Transverse colon (tissue), 4 donors: ENCODE results near the gene TNS1. TPM values are rescaled to one million over a fixed set of nuclear protein-coding genes. Genes with fewer than 3 reads are reported as not detected.

Experiments used
- DNase-seq: peaks from one replicate; pipeline ENCODE4 v3.0.0-alpha.2; 2019
- H3K27ac ChIP-seq, 4 donors: fragments of 200-600 bp; sonication (generic); 2 replicates each; pipeline ENCODE4 v1.5.1; 2016 to 2018; ENCODE audit warnings: inconsistent platforms in 4 of 4
- H3K27me3 ChIP-seq: fragments of 200-600 bp; sonication (generic); 2 replicates; pipeline ENCODE4 v1.5.1; 2017; ENCODE audit warnings: inconsistent platforms
- H3K36me3 ChIP-seq, 4 donors: fragments of 200-600 bp; sonication (generic); 2 replicates each; pipeline ENCODE4 v1.5.1; 2017 to 2019; ENCODE audit warnings: inconsistent platforms in 4 of 4
- H3K4me1 ChIP-seq, 4 donors: fragments of 200-600 bp; sonication (generic); 2 replicates each; pipeline ENCODE4 v1.5.1; 2017 to 2020; ENCODE audit warnings: inconsistent platforms in 4 of 4
- H3K4me3 ChIP-seq, 4 donors: fragments of 200-600 bp; sonication (generic); 1 replicate in 1 of 4; 2 replicates in 3 of 4; pipeline versions ENCODE4 v1.5.1 to v1.6.1; 2017 to 2019; ENCODE audit warnings: inconsistent platforms in 4 of 4
- H3K9me3 ChIP-seq, 2 donors: fragments of 200-600 bp; sonication (generic); 2 replicates each; pipeline ENCODE4 v1.5.1; 2017 to 2019; ENCODE audit warnings: inconsistent platforms in 2 of 2
- EP300 ChIP-seq: sonication (generic); formaldehyde crosslinking; IDR thresholded peaks from one replicate; pipeline ENCODE4 v1.6.1; 2017; ENCODE audit warnings: antibody characterized with exemption, low read depth
- POLR2A ChIP-seq: fragments of 450-650 bp; IDR thresholded peaks from one replicate; pipeline ENCODE4 v1.6.1; 2016; ENCODE audit warnings: antibody characterized with exemption, mild to moderate bottlenecking, moderate library complexity
- POLR2AphosphoS5 ChIP-seq, 3 donors: sonication (generic); formaldehyde crosslinking; IDR thresholded peaks; one replicate each; pipeline ENCODE4 v1.6.1; 2016; ENCODE audit warnings: antibody characterized with exemption in 3 of 3
- WGBS, 2 donors: methylation state at CpG; one replicate each; pipeline ENCODE4 v1.1.5; 2018; ENCODE audit warnings: low coverage in 1 of 2; 5-methylcytosine and 5-hydroxymethylcytosine counted together
- in situ Hi-C, 4 donors: fragments of 200-750 bp; cut with MboI; loops; one replicate each; pipeline versions ENCODE4 v1.15.0 to v1.15.1; 2017; ENCODE audit warnings: low sequenced_read_pairs in 3 of 4, low pct_ligation_motif_present in 1 of 4, low pct_unique_long_range_greater_than_20kb in 1 of 4
- intact Hi-C: fragments of 100-400 bp; cut with DNase I; formaldehyde crosslinking; loops from one replicate; pipeline ENCODE4 v1.15.1; 2023; ENCODE audit warnings: low total_unique reads
- total RNA-seq, 4 donors: library from RNA; depleted of rRNA; stranded (reverse); fragments of >200 nt; gene quantifications; one replicate each; pipeline ENCODE4 v1.1.0, GENCODE V29; 2016
- TF ChIP-seq, protein P1 (sequence below), 5 experiments: fragments of 200-600 bp in 3 of 5; fragments of 450-650 bp in 2 of 5; sonication (generic) in 3 of 5; IDR thresholded peaks; 1 replicate in 2 of 5; 2 replicates in 3 of 5; pipeline ENCODE4 v1.5.1; 2016 to 2017; ENCODE audit warnings: antibody characterized with exemption in 5 of 5, inconsistent platforms in 3 of 5, mild to moderate bottlenecking in 2 of 5, moderate library complexity in 1 of 5

TNS1 gene
- total RNA-seq, 4 donors from 2014 or later, result 101 to 487 (median 231) TPM

DNA sequence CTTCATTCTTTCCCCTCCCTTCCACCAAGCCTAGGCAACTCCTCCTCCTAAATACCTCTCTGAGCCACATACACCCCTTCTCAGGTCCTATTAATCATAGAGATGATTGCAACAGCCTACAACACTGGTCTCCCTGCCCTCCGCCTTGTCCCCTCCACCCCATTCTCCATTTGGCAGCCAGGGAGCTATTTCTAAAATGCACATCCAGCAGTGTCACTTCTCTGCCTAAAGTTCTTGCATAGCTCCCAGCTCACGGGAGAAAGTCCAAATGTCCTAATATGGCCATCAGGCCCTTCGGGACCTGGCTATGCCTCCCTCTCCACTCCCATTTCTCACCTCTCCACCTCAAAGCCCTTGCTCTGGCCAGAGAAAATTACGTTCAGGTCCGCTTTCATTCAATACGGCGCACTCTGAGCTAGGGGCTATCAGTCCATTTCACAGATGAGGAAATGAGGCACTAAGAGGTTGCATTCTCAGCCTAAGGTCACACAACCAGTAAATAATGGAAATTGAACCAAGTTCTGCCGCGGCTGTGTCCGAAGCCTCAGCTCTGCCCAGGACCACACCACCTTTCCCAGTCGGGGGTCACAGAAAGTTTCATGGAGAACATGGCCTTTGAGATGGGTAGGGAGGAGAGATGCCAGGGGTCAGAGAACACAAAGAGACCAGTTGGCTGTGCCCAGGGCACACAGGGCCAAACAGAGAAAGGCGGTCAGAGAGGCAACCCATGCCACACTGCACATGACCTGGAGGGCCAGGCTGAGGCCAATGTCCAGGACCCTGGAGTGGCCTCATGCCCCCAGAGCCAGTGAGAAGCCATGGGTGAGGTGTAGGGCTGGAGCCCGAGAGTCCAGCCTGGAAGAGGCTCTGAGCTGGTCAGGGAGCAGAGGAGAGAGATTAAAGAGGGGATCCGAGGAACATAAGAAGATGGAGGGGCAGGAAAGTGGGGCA lies 72.8 kb downstream of the TNS1 start:
- Histone ChIP-seq H3K27ac (peak overlapping the region; percentile 85 to 95 (median 89)), H3K9me3 (no peaks in the 10 kb centered on the region), H3K4me3 (no peak overlapping the region), H3K27me3 (no peaks in the 10 kb centered on the region), H3K36me3 (no peaks in the 10 kb centered on the region), H3K4me1 (peaks cover 45 to 95% (median 67%) of the 10 kb centered on the region in 4 donors)
- in situ Hi-C loops (no loop called here), intact Hi-C loops (loop anchor here (10.0 kb wide), 1 partner anchor 45 kb away; no protein-coding TSS in a partner anchor)
- TF ChIP-seq, protein P1, sequence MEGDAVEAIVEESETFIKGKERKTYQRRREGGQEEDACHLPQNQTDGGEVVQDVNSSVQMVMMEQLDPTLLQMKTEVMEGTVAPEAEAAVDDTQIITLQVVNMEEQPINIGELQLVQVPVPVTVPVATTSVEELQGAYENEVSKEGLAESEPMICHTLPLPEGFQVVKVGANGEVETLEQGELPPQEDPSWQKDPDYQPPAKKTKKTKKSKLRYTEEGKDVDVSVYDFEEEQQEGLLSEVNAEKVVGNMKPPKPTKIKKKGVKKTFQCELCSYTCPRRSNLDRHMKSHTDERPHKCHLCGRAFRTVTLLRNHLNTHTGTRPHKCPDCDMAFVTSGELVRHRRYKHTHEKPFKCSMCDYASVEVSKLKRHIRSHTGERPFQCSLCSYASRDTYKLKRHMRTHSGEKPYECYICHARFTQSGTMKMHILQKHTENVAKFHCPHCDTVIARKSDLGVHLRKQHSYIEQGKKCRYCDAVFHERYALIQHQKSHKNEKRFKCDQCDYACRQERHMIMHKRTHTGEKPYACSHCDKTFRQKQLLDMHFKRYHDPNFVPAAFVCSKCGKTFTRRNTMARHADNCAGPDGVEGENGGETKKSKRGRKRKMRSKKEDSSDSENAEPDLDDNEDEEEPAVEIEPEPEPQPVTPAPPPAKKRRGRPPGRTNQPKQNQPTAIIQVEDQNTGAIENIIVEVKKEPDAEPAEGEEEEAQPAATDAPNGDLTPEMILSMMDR (IDR thresholded peaks at IDR 0.05), result no peak
- TF ChIP-seq POLR2AphosphoS5 (IDR thresholded peaks at IDR 0.05) (peak; percentile 24 to 74 (median 72)), EP300 (peak; percentile 59)
- peak; percentile 54 for DNase-seq
- WGBS, 2 donors, result 74 to 82% methylated on average over 8 to 14 of the region's 14 CpGs

DNA sequence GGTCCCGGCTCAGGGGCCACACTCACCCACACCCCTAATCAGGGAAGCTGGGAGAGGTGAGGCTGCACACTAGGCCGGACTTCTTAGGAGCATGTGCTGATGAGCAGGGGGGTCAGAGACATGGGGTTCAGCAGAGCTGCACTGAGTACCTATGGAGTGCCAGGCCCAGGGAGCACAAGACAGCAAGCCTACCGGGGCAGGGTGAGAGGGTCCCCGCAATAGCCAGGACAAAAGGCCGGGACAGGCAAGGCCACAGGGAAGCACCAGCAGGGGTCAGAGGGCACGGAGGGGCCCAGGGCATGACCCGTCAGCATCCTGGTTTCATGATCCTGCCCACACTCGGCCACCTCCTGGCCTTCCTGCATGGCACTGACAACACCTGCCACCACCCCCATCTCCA lies 73.5 kb downstream of the TNS1 start:
- WGBS, 2 donors, result 73% methylated on average over 8 of the region's 8 CpGs; no CpG with 5 or more reads in 1 of the 2 donors
- no peak for DNase-seq

DNA sequence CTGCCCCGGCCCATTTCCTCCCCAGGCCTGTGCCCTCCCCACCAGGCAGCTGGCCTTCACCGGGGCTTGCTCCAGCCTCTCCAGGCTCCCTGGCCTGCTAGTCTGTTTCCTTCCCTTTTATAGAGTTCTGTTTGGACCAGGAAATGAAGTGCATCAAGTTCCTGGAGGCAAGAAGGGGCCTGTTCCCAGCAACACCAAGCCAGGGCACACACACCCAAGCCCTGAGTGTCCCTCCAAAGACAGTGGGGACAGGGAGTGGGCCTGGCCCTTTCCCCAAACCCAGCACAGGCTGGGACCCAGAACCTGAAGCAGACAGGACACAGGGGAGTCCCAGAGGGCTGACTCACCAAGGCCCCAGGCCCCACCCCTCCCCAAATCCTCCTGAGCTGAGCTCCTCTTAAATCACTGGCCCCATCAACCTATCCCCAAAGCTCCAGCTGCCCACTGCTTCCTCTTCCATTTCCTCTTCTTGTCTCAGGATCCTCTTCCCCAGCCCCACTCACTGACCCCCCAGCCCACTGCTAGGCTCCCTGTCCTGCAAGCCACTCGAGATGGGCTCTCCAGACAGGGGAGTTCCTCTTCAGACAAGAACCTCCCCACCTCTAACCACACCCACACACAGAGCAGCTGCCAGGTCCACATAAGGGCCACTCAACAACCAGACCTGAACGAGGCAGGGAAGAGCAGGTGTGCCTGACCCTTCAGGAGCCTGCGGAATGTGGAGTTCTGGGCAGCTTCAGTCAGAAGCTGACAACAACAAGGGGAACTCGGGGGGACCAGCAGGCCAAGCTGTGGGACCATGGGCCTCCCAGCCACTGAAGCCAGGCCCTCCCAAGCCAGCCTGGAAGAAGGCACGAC lies 74.2 kb downstream of the TNS1 start:
- peaks cover 40 to 89% (median 56%) of the 10 kb centered on the region in 4 donors for H3K4me1 ChIP-seq

More for the DNA sequence above, 73.5 kb downstream of the TNS1 start:
- Histone ChIP-seq H3K4me3 (no peak overlapping the region), H3K27me3 (no peaks in the 10 kb centered on the region), H3K9me3 (no peaks in the 10 kb centered on the region), H3K36me3 (no peaks in the 10 kb centered on the region), H3K4me1 (peaks cover 45 to 91% (median 63%) of the 10 kb centered on the region in 4 donors), H3K27ac (peak overlapping the region; percentile 85 to 95 (median 89))
- intact Hi-C loops (loop anchor here (10.0 kb wide), 1 partner anchor 46 kb away; no protein-coding TSS in a partner anchor), in situ Hi-C loops (no loop called here)
- TF ChIP-seq EP300 (no peak), POLR2AphosphoS5 (IDR thresholded peaks at IDR 0.05) (no peak), POLR2A (no peak)
- TF ChIP-seq, protein P1 (IDR thresholded peaks at IDR 0.05), result no peak

DNA sequence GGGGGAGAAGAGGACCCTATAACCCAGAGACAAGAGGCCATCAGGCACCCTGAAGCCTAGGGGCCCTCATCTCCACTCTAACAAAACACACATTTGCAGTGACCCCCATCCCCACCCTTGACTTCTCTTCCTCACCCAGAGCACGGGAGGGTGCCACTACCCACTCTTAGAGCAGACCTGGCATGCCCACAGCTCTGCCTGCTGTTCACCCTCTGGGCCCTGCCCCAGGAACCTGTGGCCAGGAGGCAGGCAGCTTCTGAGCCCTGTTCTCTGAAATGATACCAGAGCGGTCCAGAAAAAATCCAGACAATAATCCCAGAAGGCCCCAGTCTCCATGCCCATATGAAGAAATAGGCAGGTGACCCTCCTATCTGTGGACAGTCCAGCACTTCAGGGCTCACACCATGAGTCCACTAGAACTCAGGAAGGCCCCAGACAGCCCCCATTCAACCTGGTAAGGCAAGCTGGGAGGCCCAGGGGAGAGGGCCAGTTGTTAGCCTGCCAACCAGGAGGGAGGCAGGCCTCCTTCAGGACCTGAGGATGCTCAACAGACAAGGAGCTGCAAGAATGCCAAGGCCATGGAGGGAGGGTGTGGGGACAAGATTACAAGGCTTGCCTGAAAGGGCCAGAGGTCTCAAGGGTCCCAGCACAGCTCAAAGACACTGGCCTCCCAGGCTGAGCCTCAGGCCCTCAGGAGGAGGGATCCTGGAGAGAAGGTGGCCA lies 75.0 kb downstream of the TNS1 start:
- intact Hi-C loops, result loop anchor here (10.0 kb wide), 1 partner anchor 47 kb away; no protein-coding TSS in a partner anchor
- Histone ChIP-seq H3K9me3 (no peaks in the 10 kb centered on the region), H3K4me3 (no peak overlapping the region), H3K27me3 (no peaks in the 10 kb centered on the region), H3K4me1 (peaks cover 41 to 88% (median 55%) of the 10 kb centered on the region in 4 donors), H3K27ac (peak overlapping the region; percentile 85 to 95 (median 89)), H3K36me3 (no peaks in the 10 kb centered on the region)
- in situ Hi-C loops, result no loop called here
- no peak for DNase-seq
- TF ChIP-seq POLR2A, result no peak
- 89% methylated on average over 2 of the region's 2 CpGs; no CpG with 5 or more reads in 1 of the 2 donors for WGBS, 2 donors

More for the DNA sequence above, 74.2 kb downstream of the TNS1 start:
- H3K4me3 ChIP-seq, result no peak overlapping the region
- WGBS, 2 donors, result 29% methylated on average over 7 of the region's 7 CpGs; no CpG with 5 or more reads in 1 of the 2 donors
- no peak for DNase-seq
- H3K27ac ChIP-seq, result peak overlapping the region; percentile 85 to 95 (median 89)
- in situ Hi-C loops (no loop called here), intact Hi-C loops (loop anchor here (10.0 kb wide), 1 partner anchor 46 kb away; no protein-coding TSS in a partner anchor)
- H3K27me3 ChIP-seq, result no peaks in the 10 kb centered on the region
- H3K36me3 ChIP-seq, result no peaks in the 10 kb centered on the region
- no peaks in the 10 kb centered on the region for H3K9me3 ChIP-seq
- TF ChIP-seq EP300 (no peak), POLR2AphosphoS5 (IDR thresholded peaks at IDR 0.05) (peak in 2 of 3 donors; percentile 35 to 44)
